Vagina (tissue), 2 donors: Measurements from ENCODE around the gene ALG1.

ENCODE experiments used
- POLR2A ChIP-seq, 2 donors: fragments of 450-650 bp; IDR thresholded peaks; one replicate each; pipeline ENCODE4 v1.6.1; 2017; ENCODE audit warnings: antibody characterized with exemption in 2 of 2, mild to moderate bottlenecking in 2 of 2, moderate library complexity in 2 of 2
- POLR2AphosphoS5 ChIP-seq, 2 donors: sonication (generic); formaldehyde crosslinking; IDR thresholded peaks; one replicate each; pipeline ENCODE4 v1.9.0; 2017; ENCODE audit warnings: antibody characterized with exemption in 2 of 2, mild to moderate bottlenecking in 2 of 2, low read depth in 1 of 2; ENCODE audit not compliant: insufficient read depth in 1 of 2
- TF ChIP-seq, protein P1 (sequence below), 3 experiments: fragments of 450-650 bp in 2 of 3; fragments of 200-600 bp in 1 of 3; sonication (generic) in 1 of 3; IDR thresholded peaks; one replicate each; pipeline ENCODE4 v1.5.1; 2017 to 2019; ENCODE audit warnings: antibody characterized with exemption in 3 of 3, mild to moderate bottlenecking in 2 of 3, moderate library complexity in 2 of 3

DNA sequence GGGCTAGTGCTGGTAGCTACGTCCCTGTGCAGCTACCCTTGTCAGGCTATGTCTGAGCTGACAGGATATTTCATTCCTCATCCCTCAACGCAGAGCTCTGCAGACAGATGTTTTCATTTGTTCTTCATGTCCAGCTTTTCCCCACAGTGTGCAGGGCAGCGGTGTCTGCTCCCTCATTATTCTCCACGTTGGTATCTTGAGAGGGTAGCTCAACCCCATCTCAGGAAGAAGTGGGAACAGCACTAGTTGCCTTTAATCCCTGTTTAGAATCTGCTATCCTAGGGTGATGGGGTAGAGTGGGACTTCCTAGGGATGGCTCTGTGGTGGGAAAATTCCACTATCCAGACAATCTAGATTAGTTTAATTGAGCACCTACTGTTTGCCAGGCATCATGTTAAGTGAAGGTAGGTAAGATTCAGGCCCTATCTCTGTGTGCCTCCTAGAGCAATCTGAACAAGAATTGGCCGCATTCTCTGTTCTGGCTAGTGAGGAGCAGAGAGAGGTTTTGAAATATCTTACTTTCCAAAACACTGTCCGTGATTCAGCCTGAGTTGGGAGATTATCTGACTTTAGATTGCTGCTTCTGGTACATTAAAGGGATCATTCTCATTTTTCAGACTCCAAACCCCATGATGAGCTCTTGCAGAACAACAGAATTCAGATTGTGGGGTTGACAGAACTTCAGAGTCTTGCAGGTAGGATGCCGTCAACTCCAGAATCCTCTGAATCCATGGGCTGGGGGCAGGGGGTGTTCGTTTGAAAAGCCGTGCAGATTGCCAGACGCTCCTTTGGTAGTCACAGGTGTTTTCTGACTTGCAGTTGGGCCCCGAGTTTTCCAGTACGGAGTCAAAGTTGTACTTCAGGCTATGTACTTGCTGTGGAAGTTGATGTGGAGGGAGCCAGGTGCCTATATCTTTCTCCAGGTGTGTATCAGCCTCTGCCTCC, 963 bp downstream of the ALG1 start:
- TF ChIP-seq POLR2A (IDR thresholded peaks at IDR 0.05) (no peak), POLR2AphosphoS5 (IDR thresholded peaks at IDR 0.05; ENCODE audit: insufficient read depth in 1 of 2, low read depth in 1 of 2) (no peak)
- TF ChIP-seq, protein P1, sequence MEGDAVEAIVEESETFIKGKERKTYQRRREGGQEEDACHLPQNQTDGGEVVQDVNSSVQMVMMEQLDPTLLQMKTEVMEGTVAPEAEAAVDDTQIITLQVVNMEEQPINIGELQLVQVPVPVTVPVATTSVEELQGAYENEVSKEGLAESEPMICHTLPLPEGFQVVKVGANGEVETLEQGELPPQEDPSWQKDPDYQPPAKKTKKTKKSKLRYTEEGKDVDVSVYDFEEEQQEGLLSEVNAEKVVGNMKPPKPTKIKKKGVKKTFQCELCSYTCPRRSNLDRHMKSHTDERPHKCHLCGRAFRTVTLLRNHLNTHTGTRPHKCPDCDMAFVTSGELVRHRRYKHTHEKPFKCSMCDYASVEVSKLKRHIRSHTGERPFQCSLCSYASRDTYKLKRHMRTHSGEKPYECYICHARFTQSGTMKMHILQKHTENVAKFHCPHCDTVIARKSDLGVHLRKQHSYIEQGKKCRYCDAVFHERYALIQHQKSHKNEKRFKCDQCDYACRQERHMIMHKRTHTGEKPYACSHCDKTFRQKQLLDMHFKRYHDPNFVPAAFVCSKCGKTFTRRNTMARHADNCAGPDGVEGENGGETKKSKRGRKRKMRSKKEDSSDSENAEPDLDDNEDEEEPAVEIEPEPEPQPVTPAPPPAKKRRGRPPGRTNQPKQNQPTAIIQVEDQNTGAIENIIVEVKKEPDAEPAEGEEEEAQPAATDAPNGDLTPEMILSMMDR (IDR thresholded peaks at IDR 0.05), result no peak
